NCI-H2171 (cell line): ENCODE measurements around the gene HSPB7.
"Not testable (repeated sequence)": the region's sequence is repeated elsewhere in the genome, so short reads cannot be mapped to it uniquely, and the experiment has no call there.

ENCODE experiments used
- DNase-seq: peaks from one replicate; lab custom pipeline; 2025; lab: John Stamatoyannopoulos, UW

Gene HSPB7

DNA sequence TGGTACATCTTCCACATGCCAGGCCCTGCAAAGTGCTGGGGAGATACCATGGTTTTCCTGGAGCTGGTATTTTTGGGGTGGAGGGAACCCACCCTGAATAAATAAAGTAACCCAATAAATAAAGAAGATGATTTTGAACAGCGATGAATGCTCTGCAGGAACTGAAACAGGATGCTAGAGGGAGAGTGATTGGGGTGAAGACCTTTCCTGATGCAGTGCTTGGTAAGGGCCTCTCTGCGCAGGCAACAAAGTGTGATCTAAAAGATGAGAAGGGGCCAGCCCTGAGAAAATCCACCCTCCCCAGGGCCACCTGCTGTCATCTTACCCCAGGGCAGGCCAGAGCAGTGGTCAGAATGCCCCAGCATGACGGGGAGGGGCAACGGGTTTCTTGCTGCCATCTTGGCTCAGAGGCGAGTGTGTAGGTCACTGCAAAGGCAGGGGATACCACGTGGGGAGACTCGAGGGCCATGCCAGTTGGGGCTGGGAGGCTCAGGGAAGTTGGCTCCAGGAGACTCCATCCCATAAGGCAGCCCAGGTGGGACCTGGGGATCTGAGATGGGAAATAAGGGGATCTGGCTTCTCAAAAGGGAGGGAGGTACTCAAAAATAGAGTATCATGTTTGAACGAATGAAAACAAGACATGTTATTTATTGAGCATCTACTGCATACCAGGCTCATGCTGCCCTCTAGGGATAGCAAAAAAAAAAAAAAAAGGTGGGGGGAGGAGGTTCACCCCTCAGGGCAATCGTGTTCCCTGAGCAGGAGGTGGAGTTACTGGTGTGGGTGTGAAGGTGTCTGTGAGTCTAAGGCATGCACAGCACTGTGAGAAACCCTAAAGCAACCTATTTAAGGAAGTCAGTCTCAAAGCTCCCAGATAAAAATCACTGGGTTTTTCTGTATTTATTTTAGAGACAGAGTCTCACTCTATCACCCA is 11.0 kb downstream of the HSPB7 start:
- no peak for DNase-seq

DNA sequence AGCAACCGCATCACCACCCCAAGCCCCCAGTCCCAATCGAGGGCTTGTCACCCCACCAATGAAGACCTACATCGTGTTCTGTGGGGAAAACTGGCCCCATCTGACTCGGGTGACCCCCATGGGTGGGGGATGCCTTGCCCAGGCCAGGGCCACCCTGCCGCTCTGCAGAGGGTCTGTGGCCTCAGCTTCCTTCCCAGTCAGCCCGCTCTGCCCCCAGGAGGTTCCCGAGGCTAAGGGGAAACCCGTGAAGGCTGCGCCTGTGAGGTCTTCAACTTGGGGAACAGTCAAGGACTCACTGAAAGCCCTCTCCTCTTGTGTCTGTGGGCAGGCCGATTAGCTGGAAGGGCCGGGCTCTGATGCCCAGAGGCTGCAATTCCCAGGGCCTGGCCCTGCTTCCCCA is 11.8 kb downstream of the HSPB7 start:
- no peak for DNase-seq

DNA sequence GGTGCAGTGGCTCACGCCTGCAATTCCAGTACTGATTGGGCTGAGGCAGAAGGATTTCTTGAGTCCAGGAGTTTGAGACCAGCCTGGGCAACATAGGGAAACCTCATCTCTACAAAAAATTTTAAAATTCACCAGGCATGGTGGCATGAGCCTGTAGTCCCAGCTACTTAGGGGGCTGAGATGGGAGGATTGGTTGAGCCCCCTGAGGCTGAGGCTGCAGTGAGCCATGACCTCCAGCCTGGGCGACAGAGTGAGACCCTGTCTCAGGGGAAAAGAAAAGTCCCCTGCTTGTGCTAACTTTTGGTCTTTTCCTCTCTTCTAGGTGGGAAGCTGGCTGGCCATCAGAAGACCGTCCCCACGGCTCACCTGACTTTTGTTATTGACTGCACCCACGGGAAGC is 12.2 kb downstream of the HSPB7 start:
- DNase-seq = no peak

DNA sequence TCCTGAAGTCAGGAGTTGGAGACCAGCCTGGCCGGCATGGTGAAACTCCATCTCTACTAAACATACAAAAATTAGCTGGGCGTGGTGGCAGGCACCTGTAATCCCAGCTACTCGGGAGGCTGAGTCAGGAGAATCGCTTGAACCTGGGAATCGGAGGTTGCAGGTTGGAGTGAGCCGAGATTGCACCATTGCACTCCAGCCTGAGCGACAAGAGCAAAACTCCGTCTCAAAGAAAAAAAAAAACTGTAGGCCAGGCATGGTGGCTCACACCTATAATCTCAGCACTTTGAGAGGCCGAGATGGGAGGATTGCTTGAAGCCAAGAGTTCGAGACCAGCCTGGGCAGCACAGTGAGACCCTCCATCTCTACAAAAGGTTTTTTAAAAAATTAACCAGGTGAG is 16.6 kb downstream of the HSPB7 start:
- DNase-seq = not testable (repeated sequence)

DNA sequence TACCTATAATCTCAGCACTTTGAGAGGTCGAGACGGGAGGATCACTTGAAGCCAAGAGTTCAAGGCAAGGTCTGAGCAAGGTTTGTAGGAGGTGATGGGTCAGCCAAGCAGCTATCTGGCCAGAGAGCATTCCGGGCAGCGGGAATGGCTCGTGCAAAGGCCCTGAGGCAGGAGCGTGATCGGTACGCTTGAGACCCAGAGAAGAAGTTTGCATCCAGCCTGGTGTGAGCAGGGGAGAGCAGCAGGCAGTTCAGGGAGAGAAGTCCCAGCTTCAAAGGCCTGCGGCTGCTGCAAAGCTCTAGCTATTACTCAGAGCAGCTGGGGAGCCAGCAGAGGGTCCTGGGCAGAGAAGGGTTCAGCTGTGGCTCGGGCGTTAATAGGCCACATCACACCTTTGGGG is 18.9 kb downstream of the HSPB7 start:
- DNase-seq = no peak

DNA sequence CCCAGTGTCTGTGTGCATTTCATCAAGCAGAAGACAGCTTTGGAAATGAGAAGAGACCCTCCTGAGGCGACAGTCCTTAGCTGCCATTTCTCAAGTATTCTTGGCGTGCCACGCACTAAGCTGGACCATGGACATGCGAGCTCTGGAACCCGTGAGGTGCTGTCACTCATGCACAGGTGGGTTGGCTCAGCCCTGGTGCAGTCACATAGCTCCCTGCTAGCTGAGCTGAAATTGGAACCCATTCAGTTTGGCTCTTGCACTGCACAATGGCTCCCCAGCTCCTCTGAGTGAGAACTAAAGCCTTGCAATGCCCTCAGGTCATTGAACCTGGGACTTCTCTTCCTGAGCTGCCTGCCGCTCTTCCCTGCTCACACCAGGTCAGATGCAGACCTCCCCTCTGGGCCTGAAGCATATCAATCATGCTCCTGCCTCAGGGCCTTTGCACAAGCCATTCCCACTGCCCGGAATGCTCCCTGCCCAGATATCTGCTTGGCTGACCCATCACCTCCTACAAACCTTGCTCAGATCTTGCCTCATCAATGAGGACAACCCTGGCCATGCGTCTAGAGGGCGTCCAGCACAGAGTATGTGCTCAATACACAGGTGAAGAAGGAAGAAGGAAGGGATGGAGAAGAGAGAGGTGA is 20.1 kb downstream of the HSPB7 start:
- no peak for DNase-seq

DNA sequence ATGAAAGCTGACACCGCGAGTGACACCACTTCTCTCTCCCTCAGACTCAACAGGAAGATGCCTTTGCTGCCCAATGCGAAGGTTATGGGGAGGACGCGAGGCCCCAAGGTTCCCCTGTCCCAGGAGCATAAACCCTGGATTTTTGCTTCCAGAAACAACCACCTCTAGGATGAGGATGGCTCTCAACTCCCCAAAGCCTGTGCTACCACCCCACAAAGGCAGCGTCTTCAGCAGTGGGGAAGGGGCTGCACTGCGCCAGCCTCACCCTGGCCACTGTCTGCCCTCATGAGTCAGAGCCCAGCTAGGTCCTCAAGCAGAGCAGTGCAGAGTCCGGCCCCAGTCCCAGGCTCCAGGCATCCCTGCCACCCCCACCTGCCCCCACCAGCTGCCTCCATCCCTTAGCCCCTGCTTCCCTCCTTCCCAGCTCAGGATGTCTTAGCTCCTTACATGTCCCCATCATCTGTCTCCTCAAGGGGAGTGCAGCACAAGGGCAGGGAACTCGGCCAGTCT is 20.7 kb downstream of the HSPB7 start:
- DNase-seq = no peak

DNA sequence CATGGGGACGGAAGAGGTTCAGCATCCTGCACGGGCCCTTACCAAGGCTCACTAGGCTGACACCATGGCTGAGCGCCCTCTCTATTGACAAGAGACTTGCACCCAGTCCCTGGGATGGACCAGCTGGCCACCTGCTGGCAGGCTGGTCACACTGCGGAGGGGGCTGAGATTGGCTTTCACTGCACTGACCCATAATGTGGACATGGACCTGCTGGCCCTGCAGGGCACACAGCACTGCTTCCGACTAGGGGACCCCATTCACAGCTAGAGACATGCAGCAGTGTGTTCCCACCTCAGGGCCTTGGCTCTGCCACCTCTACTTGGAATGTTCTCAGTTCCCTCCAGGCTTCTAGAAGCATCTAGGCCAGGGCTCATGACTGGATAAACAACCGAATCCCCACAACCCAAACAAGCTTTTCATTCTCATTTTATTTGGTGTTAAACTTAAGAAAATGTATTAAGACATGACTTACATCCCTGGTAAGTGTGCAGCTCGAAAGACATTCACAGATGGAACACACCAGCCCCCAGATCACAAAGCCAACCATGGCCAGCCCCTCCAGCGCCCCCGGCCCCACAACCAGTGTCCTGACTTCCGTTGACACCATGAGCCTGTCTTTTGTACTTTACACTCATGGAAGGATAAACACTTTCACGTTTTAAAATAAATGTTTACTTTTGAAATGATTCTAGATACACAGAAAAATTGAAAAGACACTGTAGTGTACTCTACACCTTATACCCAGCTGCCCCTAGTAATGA is 23.1 kb downstream of the HSPB7 start:
- DNase-seq = no peak

DNA sequence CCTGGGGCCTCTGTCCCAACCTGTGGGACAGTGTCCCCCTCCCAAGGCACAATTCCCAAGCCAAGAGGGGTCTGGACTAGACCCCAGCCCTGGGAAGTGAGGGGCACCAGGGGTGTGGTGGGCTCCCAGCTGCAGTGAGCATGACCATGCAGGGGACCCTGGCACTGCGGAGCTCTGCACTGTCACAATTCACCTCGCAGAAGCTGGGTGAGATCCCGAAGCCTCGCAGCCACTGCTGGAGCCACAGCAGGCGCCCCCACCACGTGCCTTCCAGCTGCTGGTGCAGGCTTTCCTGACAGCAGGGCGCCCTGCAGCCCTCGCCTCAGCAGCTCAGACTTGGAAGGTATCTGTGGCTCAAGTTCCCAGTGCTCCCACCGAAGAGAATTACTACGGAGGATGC is 23.8 kb downstream of the HSPB7 start:
- DNase-seq = no peak

DNA sequence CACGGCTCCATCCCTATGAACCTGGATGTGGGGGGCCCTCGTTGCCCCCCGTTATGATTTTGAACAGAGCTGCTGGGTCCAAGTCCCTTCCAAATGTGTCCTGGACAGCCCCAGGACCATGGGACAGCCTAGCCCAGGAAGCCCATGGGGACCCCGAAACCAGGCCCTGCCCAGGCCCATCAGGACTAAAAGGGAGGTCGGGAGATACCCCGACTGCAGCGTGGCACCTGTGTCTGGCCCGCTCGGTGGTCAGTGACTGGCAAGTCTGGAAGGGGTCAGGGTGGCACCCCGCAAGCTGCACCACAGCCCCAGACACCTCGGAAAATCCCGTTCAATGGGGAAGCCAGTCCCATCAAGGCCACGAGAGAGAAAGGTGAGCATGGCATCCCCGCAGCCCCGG is 24.2 kb downstream of the HSPB7 start:
- DNase-seq = no peak

DNA sequence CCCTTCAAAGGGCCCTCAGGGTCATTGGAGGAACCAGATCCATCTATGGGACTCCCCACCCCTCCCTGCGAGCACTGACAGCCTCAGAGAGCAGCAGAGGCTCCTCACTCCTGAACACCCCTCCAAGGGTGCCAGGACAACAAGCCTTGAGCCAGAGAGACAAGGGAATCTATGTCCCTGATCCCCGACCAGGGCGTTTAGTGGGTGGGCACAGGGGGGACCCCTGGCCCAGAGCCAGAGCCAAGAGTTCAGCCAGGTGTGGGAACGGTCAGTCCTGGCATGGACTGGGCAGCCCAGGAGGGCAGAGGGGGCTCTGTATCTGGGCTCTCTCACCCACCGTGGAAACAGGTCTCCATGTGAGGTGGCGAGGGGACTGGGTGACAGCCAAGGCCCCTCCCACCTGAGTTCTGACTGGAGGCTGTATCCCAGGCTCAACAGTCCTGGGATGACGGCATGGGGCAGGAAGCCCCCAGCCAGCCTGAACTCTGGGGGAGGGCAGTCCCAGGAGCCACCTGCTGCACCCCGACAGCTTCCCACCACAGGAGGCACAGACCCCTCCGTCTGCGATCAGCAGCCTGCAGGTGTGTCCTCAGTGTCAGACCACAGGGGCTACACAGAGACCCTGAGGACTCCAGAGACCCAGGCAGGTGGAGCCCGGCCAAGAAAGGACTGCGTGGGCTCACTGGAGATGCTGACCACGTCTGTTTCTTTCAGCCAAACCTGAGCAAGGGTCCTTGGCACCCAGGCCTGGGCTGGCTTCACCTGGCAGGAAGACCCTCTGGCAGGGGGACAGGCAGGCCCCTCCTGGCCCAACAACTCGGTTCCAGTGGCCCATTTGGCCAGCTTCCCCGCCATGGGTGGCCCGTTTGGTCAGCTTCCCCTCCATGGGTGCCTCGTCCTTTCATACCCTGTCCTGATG is 25.0 kb downstream of the HSPB7 start:
- no peak for DNase-seq

DNA sequence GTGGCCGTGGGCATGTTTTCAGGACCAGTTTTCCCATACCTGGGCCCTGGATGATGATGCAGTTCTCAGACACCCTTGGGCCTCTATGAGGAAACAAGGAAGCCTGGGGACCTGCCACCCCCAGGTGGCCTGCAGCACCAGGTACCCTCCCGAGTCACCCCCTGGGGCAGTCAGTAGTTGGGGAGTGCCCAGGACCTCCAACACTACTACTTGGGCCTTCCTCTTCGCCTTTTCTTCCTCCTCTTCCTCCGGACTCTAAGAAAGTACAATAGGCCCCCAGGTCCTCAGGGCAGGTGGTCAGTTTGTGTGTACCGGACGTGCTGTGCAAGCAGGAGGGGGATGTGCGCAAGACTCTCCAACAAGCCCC is 25.7 kb downstream of the HSPB7 start:
- no peak for DNase-seq

DNA sequence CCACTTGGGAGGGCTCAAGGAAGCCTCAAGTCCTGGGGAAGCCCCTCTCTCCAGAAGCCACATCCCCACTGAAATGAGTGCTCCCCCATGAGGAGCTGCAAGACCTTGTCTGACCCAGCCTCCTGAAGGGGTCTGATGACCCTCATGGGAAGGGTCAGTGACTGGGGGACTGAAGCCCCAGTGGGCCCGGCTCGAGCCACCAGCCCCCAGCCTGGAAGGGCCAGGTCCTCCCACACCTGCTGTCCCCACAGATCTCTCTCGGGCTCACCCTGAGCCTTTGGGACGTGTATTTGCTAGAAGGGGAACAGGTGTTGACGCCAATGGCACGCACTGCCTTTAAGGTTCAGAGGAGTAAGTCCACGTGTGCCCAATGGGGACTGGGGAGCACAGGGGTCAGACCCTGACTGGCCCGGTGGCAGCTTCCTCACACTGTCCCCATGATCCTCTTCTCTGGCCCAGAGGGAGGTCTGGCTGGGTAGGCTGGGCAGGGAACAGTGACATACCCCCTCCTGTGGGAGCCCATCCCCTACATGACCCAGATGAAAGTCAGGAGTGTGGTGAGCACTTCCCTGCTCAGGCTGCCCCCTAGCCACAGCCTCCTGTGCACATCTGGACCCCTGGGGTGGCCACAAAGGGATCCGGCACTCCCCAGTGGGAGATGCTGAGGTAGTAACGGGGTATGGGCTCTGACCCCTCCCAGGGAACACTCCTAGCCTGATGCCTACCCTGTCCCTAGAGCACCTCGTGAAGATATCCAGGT is 26.2 kb downstream of the HSPB7 start:
- DNase-seq = no peak

DNA sequence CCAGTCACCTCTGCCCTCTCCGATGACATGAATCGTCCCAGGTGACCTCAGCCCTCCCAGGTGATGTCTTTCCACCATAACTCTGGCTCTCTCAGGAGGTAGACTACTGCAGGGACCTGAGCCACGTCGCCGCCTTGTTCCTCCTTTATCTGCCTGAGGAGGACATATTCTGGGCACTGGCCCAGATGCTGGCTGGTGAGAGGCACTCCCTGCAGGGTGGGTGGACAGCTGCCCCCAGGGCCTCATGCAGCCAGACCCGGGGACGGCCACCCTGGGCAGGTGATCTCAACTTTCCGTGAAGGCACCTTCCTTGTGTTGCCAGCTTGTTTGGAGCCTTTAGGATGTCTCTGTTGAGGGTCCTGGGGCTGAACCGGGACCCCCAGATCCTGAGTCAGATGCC is 28.1 kb downstream of the HSPB7 start:
- DNase-seq = no peak

DNA sequence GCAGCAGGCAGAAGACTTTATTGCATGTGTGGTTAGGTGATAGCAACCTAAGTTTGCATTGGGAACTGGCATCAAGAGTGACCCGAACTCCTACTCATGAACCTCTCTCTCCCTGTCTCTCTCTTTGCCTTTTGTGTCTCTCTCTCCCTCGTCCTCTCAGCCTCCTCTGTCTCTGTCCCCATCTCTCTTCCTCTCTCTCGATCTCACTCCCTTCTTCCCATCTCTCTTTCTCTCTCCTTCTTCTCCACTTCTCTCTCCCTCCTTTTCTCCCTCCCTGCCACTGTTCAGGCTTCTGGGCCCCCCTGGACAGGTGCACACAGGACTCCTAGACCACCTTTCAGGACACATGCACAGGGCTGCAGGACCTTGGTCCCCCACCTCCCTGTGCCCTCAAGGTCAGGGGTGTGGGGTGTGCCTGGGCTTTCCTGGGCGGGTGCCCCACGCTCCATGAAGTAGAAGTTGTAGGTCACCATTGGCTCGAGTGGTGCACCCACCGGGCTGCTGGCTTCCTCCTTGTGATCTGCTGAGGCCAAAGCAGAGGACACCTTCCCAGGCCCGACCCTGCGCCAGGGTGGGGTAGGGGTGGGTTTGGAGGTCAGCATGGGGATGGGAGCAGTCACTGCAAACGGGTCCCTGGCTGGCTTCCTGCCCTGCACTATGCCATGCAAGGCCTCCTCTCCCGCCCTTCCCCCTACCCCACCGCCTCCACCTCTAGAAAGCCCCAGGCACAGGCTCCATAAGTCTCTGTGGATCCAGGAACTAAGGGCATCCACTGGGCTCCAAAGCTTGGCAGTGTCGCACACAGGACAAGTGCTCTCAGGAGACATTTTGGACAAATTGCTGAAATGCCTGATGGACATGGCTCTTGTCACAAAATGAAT is 28.7 kb downstream of the HSPB7 start:
- DNase-seq = no peak

DNA sequence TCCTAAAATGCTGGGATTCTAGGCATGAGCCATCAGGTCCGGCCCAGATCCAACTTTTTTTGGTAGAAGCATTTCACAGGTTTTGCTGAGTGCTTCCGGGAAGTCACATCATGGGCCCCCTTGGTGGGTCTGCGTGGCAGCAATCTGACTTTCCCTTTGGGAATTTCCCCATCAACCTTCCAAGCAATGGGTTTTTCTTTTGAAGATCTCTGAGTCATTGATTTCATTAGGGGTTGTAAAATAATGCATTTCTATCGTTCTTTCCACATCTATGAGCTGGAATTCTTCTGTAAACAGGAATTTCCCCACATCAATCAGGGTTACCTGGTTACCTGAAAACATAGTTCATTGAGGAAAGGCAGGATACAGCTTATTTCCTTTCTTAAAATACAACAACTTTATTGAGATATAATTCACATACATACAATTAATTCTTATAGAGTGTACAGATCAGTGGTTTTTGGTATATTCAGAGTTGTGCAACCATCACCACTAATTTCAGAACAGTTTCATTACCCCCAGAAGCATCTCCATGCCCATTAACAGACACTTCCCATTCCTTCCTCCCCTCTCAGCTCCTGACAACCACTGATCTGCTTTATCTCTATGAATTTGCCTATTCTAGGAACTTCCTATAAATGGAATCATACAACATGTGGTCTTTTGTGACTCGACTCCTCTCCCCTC is 32.1 kb downstream of the HSPB7 start:
- no peak for DNase-seq

DNA sequence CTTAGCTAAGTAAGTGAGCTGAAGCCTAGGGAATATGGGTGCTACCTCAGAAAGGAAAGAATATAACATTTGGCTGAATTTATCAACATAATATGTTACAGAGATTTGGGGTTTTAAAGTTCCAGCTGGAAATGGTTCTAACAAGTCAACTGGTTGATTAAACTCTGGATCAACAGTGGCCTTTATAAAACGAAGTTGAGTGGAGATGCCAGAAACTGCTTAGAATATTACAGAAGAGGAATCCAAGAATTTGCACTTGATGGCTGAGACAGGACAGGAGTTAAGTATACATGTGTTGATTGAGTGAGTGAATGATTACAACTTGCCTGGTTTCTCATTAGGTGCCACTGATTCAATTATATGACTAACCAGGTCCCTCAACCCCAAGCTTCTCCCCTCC is 34.6 kb downstream of the HSPB7 start:
- DNase-seq = no peak

DNA sequence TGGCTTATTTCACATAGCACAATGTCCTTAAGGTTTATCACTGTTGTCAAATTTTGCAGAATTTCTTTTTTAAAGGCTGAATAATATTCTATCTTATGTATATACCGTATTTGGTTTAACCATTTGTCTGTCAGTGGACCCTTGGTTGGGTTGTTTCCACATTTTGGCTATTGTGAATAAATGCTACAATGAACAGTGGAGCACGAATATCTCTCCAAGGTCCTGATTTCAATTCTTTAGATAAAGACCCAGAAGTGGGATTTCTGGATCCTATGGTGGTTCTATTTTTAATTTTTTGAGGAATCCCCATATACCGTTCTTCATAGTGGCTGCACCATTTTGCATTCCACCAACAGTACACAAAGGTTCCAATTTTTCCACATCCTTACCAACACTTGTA is 36.2 kb downstream of the HSPB7 start:
- no peak for DNase-seq

DNA sequence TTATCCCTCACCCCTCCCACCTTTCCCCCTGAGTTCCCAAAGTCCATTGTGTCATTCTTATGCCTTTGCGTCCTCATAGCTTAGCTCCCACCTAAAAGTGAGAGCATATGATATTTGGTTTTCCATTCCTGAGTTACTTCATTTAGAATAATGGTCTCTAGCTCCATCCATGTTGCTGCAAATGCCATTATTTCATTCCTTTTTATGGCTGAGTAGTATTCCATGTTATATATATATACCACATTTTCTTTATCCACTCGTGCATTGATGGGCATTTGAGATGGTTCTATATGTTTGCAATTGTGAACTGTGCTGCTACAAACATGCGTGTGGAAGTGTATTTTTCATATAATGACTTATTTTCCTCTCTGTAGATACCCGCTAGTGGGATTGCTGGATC is 39.9 kb downstream of the HSPB7 start:
- not testable (repeated sequence) for DNase-seq
